Measurements from ENCODE around the gene INHBA. TPM values are rescaled to one million over a fixed set of nuclear protein-coding genes. Genes with fewer than 3 reads are reported as not detected.

The INHBA gene
- total RNA-seq, 1 donor from 2014 or later, result 70.2 TPM

GRCh38 chr7:41685684-41686083 is 17.2 kb downstream of the INHBA start:
- no peak for TF ChIP-seq CTCF (IDR thresholded peaks at IDR 0.05)
- H3K4me1 ChIP-seq, result no peaks in the 10 kb centered on the region
- no peak overlapping the region for H3K27ac ChIP-seq
- no peak overlapping the region for H3K4me3 ChIP-seq
- no peaks in the 10 kb centered on the region for H3K27me3 ChIP-seq
- no peak for DNase-seq
- intact Hi-C loops (cut with DNase I), result no loop called here
- no peaks in the 10 kb centered on the region for H3K36me3 ChIP-seq
- no peaks in the 10 kb centered on the region for H3K9me3 ChIP-seq
- no peak for ATAC-seq

- H3K36me3 ChIP-seq, result no peaks in the 10 kb centered on the region
- intact Hi-C loops (cut with DNase I), result no loop called here
Measured at GRCh38 chr7:41682422-41682821, 20.5 kb downstream of the INHBA start.

GRCh38 chr7:41679566-41679965 is 23.3 kb downstream of the INHBA start:
- no peaks in the 10 kb centered on the region for H3K36me3 ChIP-seq
- no peak for ATAC-seq
- no peaks in the 10 kb centered on the region for H3K4me1 ChIP-seq
- no peaks in the 10 kb centered on the region for H3K9me3 ChIP-seq
- intact Hi-C loops (cut with DNase I), result no loop called here
- no peak for DNase-seq
- no peak overlapping the region for H3K27ac ChIP-seq
- no peaks in the 10 kb centered on the region for H3K27me3 ChIP-seq
- TF ChIP-seq CTCF (IDR thresholded peaks at IDR 0.05), result no peak
- H3K4me3 ChIP-seq, result no peak overlapping the region

More at GRCh38 chr7:41682422-41682821, 20.5 kb downstream of the INHBA start:
- H3K27ac ChIP-seq, result no peak overlapping the region
- ATAC-seq (no peak), DNase-seq (no peak)
- no peak for TF ChIP-seq CTCF (IDR thresholded peaks at IDR 0.05)
- H3K4me1 ChIP-seq, result no peaks in the 10 kb centered on the region
- H3K27me3 ChIP-seq, result no peaks in the 10 kb centered on the region
- no peak overlapping the region for H3K4me3 ChIP-seq
- H3K9me3 ChIP-seq, result no peaks in the 10 kb centered on the region

- H3K27me3 ChIP-seq, result no peaks in the 10 kb centered on the region
- no peaks in the 10 kb centered on the region for H3K4me1 ChIP-seq
- no peaks in the 10 kb centered on the region for H3K36me3 ChIP-seq
- TF ChIP-seq CTCF (IDR thresholded peaks at IDR 0.05), result no peak
- no peak overlapping the region for H3K4me3 ChIP-seq
- DNase-seq (no peak), ATAC-seq (no peak)
- no peak overlapping the region for H3K27ac ChIP-seq
- H3K9me3 ChIP-seq, result no peaks in the 10 kb centered on the region
- intact Hi-C loops (cut with DNase I), result no loop called here
Measured at GRCh38 chr7:41674505-41675023, 28.3 kb downstream of the INHBA start.

GRCh38 chr7:41661596-41661995 is 41.3 kb downstream of the INHBA start:
- TF ChIP-seq CTCF (IDR thresholded peaks at IDR 0.05), result no peak
- Histone ChIP-seq H3K4me1 (no peaks in the 10 kb centered on the region), H3K36me3 (no peaks in the 10 kb centered on the region), H3K4me3 (no peak overlapping the region), H3K9me3 (no peaks in the 10 kb centered on the region), H3K27ac (no peak overlapping the region), H3K27me3 (no peaks in the 10 kb centered on the region)
- intact Hi-C loops (cut with DNase I), result no loop called here
- DNase-seq (no peak), ATAC-seq (no peak)

DNA sequence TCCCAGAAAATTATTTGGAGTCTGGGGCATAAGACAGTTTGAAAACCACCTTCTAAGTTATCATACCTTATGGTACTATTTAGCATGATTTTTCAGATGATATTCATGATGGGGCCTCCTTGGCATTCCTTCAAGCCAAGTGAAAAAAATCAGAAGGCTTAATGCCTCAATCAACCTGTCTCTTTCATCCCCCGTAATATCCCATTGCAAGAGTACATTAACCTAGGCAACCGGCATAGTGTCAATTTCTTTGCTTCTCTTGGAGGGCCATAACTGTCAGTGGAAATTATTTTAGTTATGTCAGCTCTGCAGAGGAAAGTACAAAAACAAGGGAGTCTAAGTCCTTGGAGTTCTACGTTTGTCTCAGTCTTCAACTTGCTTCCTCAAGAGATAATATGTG is 43.4 kb downstream of the INHBA start:
- Histone ChIP-seq H3K27me3 (no peaks in the 10 kb centered on the region), H3K27ac (no peak overlapping the region), H3K4me3 (no peak overlapping the region), H3K36me3 (no peaks in the 10 kb centered on the region), H3K9me3 (no peaks in the 10 kb centered on the region), H3K4me1 (no peaks in the 10 kb centered on the region)
- DNase-seq (no peak), ATAC-seq (no peak)
- no peak for TF ChIP-seq CTCF (IDR thresholded peaks at IDR 0.05)
- intact Hi-C loops (cut with DNase I), result no loop called here
